ENCODE measurements around the gene IQCM.

DNA sequence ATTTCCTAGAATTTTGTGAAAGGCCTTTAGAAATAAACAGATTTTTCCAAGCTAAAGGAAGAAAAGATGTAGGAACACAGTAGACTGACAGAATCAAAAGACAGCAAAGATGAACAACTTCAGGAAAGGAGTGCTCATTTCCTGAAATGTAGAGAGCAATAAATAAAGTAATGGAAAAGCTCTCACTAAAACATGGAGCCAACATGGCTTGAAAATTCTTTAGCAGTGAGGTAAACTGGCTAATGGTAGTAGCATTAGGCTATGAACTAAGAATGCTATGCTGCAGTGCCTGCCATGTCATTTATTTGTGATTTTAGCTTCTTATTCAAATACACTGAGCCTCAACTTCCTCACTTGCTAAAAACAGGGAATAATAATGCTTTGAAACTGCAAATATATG is 108.7 kb downstream of the IQCM start:
- TF ChIP-seq, protein P1, sequence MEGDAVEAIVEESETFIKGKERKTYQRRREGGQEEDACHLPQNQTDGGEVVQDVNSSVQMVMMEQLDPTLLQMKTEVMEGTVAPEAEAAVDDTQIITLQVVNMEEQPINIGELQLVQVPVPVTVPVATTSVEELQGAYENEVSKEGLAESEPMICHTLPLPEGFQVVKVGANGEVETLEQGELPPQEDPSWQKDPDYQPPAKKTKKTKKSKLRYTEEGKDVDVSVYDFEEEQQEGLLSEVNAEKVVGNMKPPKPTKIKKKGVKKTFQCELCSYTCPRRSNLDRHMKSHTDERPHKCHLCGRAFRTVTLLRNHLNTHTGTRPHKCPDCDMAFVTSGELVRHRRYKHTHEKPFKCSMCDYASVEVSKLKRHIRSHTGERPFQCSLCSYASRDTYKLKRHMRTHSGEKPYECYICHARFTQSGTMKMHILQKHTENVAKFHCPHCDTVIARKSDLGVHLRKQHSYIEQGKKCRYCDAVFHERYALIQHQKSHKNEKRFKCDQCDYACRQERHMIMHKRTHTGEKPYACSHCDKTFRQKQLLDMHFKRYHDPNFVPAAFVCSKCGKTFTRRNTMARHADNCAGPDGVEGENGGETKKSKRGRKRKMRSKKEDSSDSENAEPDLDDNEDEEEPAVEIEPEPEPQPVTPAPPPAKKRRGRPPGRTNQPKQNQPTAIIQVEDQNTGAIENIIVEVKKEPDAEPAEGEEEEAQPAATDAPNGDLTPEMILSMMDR (IDR thresholded peaks at IDR 0.05; ENCODE audit: extremely low read depth in 1 of 2, insufficient read depth in 1 of 2, low read depth in 1 of 2, low read length in 2 of 2): no peak
- TF ChIP-seq POLR2AphosphoS5 (IDR thresholded peaks at IDR 0.05; ENCODE audit: insufficient read depth, low read depth, low read length): no peak
- no peak for TF ChIP-seq POLR2A (IDR thresholded peaks at IDR 0.05; ENCODE audit: low read depth, low read length)
- TF ChIP-seq GATA2 (IDR thresholded peaks at IDR 0.05; ENCODE audit: insufficient read depth, insufficient read length, low read depth, low read length): no peak
- no peak for TF ChIP-seq EZH2 (IDR thresholded peaks at IDR 0.05; ENCODE audit: borderline replicate concordance, low read depth, low read length, severe bottlenecking)
- TF ChIP-seq, protein P2, sequence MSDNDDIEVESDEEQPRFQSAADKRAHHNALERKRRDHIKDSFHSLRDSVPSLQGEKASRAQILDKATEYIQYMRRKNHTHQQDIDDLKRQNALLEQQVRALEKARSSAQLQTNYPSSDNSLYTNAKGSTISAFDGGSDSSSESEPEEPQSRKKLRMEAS (IDR thresholded peaks at IDR 0.05; ENCODE audit: insufficient read depth, insufficient read length): no peak
- no peak for TF ChIP-seq MYC (IDR thresholded peaks at IDR 0.05; ENCODE audit: low read depth, low read length)
- TF ChIP-seq FOS (IDR thresholded peaks at IDR 0.05; ENCODE audit: borderline replicate concordance, insufficient read depth, low read length): peak; percentile 13
